HG03095 (cell line): ENCODE results near the gene OR5M11.
"Not testable (repeated sequence)": the region's sequence is repeated elsewhere in the genome, so short reads cannot be mapped to it uniquely, and the experiment has no call there.

Source experiments
- ATAC-seq: cut with Tn5 transposase; IDR thresholded peaks from one replicate; pipeline ENCODE4 v1.9.1; 2021; ENCODE audit warnings: moderate library complexity; ENCODE audit not compliant: unreplicated experiment

Gene OR5M11

DNA sequence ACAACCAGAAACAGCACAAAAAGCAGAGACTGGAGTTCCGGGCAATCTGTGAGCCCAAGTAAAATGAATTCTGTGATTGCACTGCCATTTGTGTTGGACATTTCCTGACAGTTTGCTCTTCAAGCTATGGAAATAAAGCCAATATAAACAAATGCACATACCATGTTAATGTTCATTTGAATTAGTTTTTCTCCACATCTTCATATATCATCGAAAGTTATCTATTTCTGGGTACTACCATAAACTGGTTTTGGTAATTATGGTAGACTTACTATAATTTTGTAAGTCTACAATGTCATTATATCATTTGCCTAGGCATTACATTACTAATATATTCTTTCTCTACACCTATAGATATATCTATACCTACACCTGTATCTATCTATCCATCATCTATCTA, at the start of gene OR5M11:
OR5M11 (minus strand) TSS at position 101 of the 400 bp plus-strand sequence; CDS start at position 101, 0 bp downstream.
- ATAC-seq = no peak

DNA sequence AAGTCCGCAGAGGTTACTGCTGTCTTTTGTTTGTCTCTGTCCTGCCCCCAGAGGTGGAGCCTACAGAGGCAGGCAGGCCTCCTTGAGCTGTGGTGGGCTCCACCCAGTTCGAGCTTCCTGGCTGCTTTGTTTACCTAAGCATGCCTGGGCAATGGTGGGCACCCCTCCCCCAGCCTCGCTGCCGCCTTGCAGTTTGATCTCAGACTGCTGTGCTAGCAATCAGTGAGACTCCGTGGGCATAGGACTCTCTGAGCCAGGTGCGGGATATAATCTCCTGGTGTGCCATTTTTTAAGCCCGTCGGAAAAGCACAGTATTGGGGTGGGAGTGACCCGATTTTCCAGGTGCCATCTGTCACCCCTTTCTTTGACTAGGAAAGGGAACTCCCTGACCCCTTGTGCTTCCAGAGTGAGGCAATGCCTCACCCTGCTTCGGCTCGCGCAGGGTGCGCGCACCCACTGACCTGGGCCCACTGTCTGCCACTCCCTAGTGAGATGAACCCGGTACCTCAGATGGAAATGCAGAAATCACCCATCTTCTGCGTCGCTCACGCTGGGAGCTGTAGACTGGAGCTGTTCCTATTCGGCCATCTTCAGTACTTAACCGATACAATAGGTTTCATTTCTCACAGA, 49.1 kb upstream of the OR5M11 start:
- ATAC-seq = not testable (repeated sequence)

DNA sequence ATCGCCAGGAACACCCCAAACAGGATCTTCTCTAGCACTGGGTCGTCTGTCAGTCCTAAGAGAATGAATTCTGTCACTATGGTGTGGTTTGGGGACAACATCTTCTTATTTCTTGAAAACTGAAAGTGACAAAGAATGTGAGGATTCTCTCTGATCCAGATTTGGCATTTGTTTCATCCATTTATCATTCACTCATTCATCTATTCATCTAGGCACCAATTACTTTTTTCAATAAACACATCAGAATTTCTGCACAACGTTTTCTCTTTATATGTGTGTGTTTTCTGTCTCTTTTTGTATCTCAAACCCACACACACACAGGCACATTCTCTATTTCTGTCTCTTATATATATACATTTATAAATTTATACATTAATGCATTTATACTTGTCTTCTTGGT, 34.6 kb upstream of the OR5M11 start, which contains the start of gene OR5M10:
OR5M10 (minus strand) TSS at position 101 of the 400 bp plus-strand sequence; CDS start at position 101, 0 bp downstream.
- ATAC-seq = no peak

DNA sequence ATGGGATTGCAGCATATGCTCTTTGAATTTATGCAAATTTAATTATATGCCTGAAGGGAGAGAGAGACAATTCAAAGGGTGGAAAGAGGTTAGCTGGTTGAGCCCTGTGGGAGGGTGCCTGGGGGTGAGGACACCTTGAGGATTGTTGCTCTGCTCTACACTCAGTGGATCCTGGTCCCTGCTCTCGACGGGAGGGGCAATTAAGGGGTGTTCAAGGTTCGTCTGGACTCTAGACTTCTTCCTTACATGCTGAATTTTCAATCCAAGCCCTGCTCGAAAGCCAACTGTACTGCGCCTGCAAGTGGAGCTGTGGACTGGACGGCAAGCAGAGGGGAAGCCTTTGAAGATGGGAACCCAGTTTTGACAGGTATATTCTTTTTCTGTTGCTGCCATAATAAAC, 15.5 kb upstream of the OR5M11 start:
- ATAC-seq = no peak

DNA sequence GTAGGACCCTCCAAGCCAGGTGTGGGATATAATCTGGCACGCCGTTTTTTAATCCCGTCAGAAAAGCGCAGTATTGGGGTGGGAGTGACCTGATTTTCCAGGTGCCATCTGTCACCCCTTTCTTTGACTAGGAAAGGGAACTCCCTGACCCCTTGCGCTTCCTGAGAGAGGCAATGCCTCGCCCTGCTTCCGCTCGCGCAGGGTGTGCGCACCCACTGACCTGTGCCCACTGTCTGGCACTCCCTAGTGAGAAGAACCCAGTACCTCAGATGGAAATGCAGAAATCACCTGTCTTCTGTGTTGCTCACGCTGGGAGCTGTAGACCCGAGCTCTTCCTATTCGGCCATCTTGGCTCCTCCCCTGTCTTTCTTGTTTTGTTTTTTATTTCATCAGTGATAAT, 11.6 kb upstream of the OR5M11 start:
- not testable (repeated sequence) for ATAC-seq

DNA sequence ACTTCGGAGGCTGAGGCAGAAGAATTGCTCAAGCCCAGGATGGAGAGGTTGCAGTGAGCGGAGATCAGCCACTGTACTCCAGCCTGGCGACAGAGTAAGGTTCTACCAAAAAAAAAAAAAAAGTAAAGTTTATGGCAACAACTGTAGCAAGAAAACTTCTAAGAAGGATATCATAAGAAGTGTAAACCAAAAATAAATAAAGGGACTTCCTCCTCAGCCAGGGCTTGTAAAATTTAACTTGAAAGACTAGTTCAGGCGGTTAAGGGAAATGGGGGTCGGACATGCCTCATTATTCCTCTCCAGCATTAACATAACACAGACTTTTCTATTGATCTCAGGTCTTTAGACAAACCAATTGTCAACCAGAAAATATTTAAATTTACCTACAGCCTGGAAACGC, 2.5 kb upstream of the OR5M11 start:
- no peak for ATAC-seq

DNA sequence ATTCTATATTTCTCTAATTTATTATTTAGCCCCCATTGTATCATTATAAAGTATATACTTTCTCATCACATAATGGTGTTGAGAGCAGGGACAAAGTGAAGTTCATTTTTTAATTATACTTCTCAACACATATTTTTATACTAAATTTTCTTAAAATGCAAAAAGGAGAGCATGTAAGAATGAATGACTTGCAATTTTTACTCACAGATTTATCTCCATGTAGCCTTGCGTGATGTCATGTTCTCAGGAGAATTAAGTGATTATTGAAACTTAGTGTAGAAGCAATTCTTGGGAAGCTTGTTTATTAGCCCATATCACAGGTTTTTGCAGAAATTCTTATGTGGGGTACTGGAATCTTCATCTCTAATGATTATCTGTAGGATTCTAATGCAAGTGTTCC, 682 bp upstream of the OR5M11 start:
- ATAC-seq = no peak

DNA sequence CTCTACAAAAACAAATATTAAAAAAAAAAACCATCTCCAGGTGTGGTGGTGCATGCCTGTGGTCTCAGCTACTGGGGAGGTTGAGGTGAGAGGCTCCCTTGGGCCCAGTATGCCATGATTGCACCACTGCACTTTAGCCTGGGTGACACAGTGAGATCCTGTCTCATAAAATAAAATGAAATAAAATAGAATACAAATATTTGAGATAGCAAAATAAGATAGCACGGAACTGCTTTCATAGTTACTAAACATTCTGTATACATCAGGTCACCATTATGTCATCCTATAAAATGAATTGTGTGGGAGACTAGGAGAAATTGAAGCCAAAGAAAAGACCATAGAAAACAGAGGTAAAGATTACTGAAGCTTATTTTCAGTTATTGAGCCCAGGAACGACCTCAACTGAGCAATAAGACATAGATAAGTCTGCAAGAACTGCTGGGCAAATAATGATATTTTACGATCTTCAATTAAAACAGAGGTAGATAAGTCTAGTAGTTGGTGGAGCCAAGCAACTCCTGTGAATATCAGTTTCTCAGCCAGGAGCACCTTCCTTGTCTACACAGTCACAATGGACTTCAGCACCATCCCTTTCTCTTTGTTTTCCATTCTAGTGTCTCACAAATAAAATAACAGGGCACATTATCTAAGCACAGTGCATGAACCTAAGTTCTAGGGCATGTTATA, 9.9 kb downstream of the OR5M11 start:
- no peak for ATAC-seq

DNA sequence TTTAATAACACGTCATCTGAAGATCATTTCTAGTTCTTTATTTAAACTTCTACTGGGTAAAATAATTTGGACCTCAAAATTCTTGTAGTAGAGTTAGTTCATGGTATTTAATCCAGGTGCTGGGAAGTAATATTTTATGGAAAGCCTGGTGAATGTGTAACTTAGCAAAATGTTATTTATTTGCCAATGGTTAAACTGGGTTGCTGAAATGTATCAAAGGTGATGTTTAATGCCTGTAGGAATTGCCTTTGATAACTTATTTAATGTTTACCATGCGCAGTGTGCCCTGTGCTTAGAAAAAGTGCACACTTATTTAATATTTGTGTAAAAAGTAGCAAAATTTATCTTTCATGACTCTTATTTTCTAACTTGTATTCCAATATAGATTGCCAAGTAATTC, 11.2 kb downstream of the OR5M11 start:
- no peak for ATAC-seq

DNA sequence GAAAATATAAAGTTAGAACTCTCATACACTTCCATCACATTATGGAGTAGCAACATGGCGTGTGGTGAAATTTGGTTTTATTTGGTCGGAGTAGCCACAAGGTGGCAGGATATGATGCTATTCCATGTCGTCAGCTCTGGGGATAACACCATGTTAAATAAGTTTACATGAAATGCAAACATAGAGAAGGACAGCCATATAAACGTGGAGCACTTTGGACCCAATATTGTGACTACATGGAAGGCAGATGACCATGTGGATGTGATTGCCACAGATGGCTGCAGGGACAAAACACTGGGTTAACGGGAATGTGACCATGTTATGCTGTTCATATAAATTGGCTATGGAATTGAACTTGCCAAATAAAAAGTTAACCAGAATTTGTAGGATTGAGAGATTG, 21.0 kb downstream of the OR5M11 start:
- no peak for ATAC-seq

DNA sequence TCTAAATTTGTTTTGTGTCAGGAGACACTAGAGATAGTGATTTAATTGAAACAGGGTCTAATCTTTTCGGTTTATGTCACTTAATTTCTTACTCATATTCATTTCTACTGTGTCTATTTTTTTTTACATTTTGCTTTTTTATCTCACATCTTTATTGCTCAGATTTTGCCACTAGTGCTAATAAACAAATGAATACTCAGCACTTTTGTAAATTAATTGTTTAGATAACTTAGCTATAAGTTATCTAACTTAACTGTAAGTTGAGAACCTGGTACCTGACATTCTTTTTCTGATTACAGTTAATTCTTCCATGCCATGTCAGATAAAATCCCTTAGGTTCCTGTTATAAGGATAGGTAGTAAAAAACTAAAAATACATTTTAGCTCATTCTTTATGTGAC, 29.8 kb downstream of the OR5M11 start:
- ATAC-seq = no peak

DNA sequence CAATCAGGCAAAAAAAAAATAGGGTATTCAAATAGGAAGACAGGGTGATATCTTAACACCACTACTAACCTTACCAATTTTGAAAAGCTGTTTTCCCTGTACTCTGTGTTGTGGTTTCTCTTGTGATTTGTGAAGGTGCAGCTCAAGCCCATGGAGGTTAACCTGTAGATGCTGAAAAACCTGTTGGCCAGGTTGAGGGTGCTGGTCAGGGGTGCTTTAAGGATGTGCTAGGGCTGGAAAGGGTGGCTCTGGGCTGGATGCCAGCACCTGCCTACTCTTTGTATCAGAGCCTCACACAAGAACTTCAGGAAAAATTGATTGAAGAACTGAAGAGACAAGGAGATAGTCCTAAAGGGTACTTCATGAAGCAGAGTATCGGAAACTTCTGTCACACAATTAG, 33.6 kb downstream of the OR5M11 start:
- no peak for ATAC-seq

DNA sequence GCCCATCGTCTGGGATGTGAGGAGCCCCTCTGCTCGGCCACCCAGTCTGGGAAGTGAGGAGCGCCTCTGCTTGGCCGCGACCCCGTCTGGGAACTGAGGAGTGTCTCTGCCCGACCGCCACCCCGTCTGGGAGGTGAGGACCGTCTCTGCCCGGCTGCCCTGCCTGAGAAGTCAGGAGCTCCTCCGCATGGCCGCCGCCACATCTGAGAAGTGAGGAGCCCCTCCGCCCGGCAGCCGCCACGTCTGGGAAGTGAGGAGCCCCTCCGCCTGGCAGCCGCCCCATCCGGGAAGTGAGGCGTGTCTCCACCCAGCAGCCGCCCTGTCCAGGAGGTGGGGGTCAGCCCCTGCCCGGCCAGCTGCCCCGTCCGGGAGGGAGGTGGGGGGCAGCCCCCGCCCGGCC, 46.0 kb downstream of the OR5M11 start:
- no peak for ATAC-seq

DNA sequence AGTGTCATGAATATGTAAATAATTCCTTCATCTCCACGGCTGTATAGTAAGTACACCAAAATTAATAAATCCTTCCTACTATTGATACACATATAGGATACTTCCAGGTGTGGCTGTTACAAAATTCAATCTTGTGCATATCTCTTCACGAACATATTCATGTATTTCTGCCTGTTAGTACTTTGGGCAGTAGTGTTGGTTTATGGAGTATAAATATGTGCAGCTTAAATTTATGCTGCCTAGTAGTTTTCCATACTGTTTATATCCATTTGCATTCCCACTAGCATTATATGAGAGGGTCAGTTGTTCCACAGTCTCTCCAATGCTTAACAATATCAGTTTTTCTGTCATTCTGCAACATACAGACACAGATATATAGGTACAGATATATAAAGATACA, 47.9 kb downstream of the OR5M11 start:
- ATAC-seq = no peak
